Measurements from ENCODE around the gene IRAK1. TPM values are rescaled to one million over a fixed set of nuclear protein-coding genes. Genes with fewer than 3 reads are reported as not detected.

IRAK1 gene
- total RNA-seq (2014; rRNA removed; shearing (Covaris generic); ENCODE audit: low replicate concordance): 76.0 and 131 TPM in 2 replicates

GRCh38 chrX:154019633-154020528 lies at the start of gene IRAK1:
IRAK1 (minus strand) TSS chrX:154019902; CDS start chrX:154019812, 90 bp downstream.
- H3K9me3 ChIP-seq (ENCODE audit: low read length): no peaks in the 10 kb centered on the region
- H3K27ac ChIP-seq (ENCODE audit: low read length): peak within 1 kb of the TSS; percentile 74
- peak; percentile 82 for DNase-seq
- H2AFZ ChIP-seq (ENCODE audit: low read length): no peak within 1 kb of the TSS
- no peaks in the 10 kb centered on the region for H4K20me1 ChIP-seq (ENCODE audit: insufficient read depth, low read depth, low read length)
- H3K4me3 ChIP-seq (ENCODE audit: low read length): peak within 1 kb of the TSS; percentile 72
- no peaks in the 10 kb centered on the region for H3K36me3 ChIP-seq (ENCODE audit: insufficient read depth, low read length)
- H3K9me2 ChIP-seq (replicated peaks; ENCODE audit: insufficient read depth, low read length): no peaks in the 10 kb centered on the region
- H3K27me3 ChIP-seq (ENCODE audit: low read length): no peaks in the 10 kb centered on the region
- H3K9ac ChIP-seq (ENCODE audit: low read length): peak within 1 kb of the TSS; percentile 88
- H3K4me1 ChIP-seq (ENCODE audit: low read length): peaks cover 33% of the 10 kb centered on the region
- peak within 1 kb of the TSS; percentile 73 for H3K4me2 ChIP-seq (ENCODE audit: low read depth, low read length, poor library complexity, severe bottlenecking)
- H3K79me2 ChIP-seq (ENCODE audit: low read length): peaks cover 20% of the 10 kb centered on the region

- no peaks in the 10 kb centered on the region for H3K36me3 ChIP-seq (ENCODE audit: insufficient read depth, low read length)
- H3K4me2 ChIP-seq (ENCODE audit: low read depth, low read length, poor library complexity, severe bottlenecking): no peak overlapping the region
- peaks cover 87% of the 10 kb centered on the region for H3K79me2 ChIP-seq (ENCODE audit: low read length)
- H4K20me1 ChIP-seq (ENCODE audit: insufficient read depth, low read depth, low read length): no peaks in the 10 kb centered on the region
- no peak for DNase-seq
- H3K27me3 ChIP-seq (ENCODE audit: low read length): no peaks in the 10 kb centered on the region
- H3K4me1 ChIP-seq (ENCODE audit: low read length): no peaks in the 10 kb centered on the region
- no peak overlapping the region for H2AFZ ChIP-seq (ENCODE audit: low read length)
- H3K9me2 ChIP-seq (replicated peaks; ENCODE audit: insufficient read depth, low read length): no peaks in the 10 kb centered on the region
- H3K4me3 ChIP-seq (ENCODE audit: low read length): no peak overlapping the region
- no peak overlapping the region for H3K27ac ChIP-seq (ENCODE audit: low read length)
- H3K9ac ChIP-seq (ENCODE audit: low read length): no peak overlapping the region
- no peaks in the 10 kb centered on the region for H3K9me3 ChIP-seq (ENCODE audit: low read length)
Observed at GRCh38 chrX:154068560-154068959, 48.9 kb upstream of the IRAK1 start.

GRCh38 chrX:154064637-154065435 lies 45.1 kb upstream of the IRAK1 start:
- H3K9ac ChIP-seq (ENCODE audit: low read length): no peak overlapping the region
- no peak overlapping the region for H2AFZ ChIP-seq (ENCODE audit: low read length)
- H3K9me2 ChIP-seq (replicated peaks; ENCODE audit: insufficient read depth, low read length): no peaks in the 10 kb centered on the region
- H3K36me3 ChIP-seq (ENCODE audit: insufficient read depth, low read length): no peaks in the 10 kb centered on the region
- no peak overlapping the region for H3K4me3 ChIP-seq (ENCODE audit: low read length)
- no peak for DNase-seq
- no peaks in the 10 kb centered on the region for H3K27me3 ChIP-seq (ENCODE audit: low read length)
- H3K4me2 ChIP-seq (ENCODE audit: low read depth, low read length, poor library complexity, severe bottlenecking): no peak overlapping the region
- H4K20me1 ChIP-seq (ENCODE audit: insufficient read depth, low read depth, low read length): no peaks in the 10 kb centered on the region
- H3K79me2 ChIP-seq (ENCODE audit: low read length): peaks cover 78% of the 10 kb centered on the region
- no peaks in the 10 kb centered on the region for H3K9me3 ChIP-seq (ENCODE audit: low read length)
- H3K27ac ChIP-seq (ENCODE audit: low read length): no peak overlapping the region
- no peaks in the 10 kb centered on the region for H3K4me1 ChIP-seq (ENCODE audit: low read length)

GRCh38 chrX:154063234-154063633 lies 43.5 kb upstream of the IRAK1 start:
- Histone ChIP-seq H3K36me3 (ENCODE audit: insufficient read depth, low read length) (0 out of 2 replicates have a peak, but pooled peaks cover 3% of the 10 kb centered on the region), H3K4me2 (ENCODE audit: low read depth, low read length, poor library complexity, severe bottlenecking) (no peak overlapping the region), H3K27ac (ENCODE audit: low read length) (no peak overlapping the region), H3K4me1 (ENCODE audit: low read length) (no peaks in the 10 kb centered on the region), H4K20me1 (ENCODE audit: insufficient read depth, low read depth, low read length) (no peaks in the 10 kb centered on the region), H3K79me2 (ENCODE audit: low read length) (peaks cover 82% of the 10 kb centered on the region), H3K27me3 (ENCODE audit: low read length) (no peaks in the 10 kb centered on the region), H3K9me3 (ENCODE audit: low read length) (no peaks in the 10 kb centered on the region), H2AFZ (ENCODE audit: low read length) (no peak overlapping the region), H3K4me3 (ENCODE audit: low read length) (no peak overlapping the region), H3K9ac (ENCODE audit: low read length) (no peak overlapping the region), H3K9me2 (replicated peaks; ENCODE audit: insufficient read depth, low read length) (no peaks in the 10 kb centered on the region)
- no peak for DNase-seq

DNA sequence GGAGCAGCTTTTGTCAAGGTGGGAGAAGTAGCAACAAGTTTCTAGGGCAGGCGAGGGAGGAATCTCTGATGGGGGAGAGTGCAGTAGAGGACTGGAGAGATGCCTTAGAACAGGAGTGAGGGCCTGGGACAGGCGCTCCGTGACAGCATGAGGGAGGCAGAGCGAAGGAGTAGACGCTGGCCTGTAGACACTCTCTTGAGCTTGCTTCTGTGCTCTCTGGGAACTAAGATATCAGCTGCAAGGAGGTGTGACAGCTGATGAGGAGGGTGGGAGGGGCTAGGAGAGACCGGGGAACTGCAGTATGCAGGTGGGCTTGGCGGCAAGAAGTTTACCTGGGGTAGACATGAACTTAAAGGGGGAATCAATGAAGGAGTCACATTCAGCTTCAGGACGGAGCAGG lies 42.1 kb upstream of the IRAK1 start:
- H2AFZ ChIP-seq (ENCODE audit: low read length): no peak overlapping the region
- no peak overlapping the region for H3K9ac ChIP-seq (ENCODE audit: low read length)
- no peak for DNase-seq
- no peaks in the 10 kb centered on the region for H4K20me1 ChIP-seq (ENCODE audit: insufficient read depth, low read depth, low read length)
- H3K27me3 ChIP-seq (ENCODE audit: low read length): no peaks in the 10 kb centered on the region
- peaks cover 78% of the 10 kb centered on the region for H3K79me2 ChIP-seq (ENCODE audit: low read length)
- H3K27ac ChIP-seq (ENCODE audit: low read length): no peak overlapping the region
- H3K9me3 ChIP-seq (ENCODE audit: low read length): no peaks in the 10 kb centered on the region
- H3K36me3 ChIP-seq (ENCODE audit: insufficient read depth, low read length): 0 out of 2 replicates have a peak, but pooled peaks cover 3% of the 10 kb centered on the region
- no peaks in the 10 kb centered on the region for H3K9me2 ChIP-seq (replicated peaks; ENCODE audit: insufficient read depth, low read length)
- no peak overlapping the region for H3K4me3 ChIP-seq (ENCODE audit: low read length)
- no peak overlapping the region for H3K4me2 ChIP-seq (ENCODE audit: low read depth, low read length, poor library complexity, severe bottlenecking)
- no peaks in the 10 kb centered on the region for H3K4me1 ChIP-seq (ENCODE audit: low read length)

DNA sequence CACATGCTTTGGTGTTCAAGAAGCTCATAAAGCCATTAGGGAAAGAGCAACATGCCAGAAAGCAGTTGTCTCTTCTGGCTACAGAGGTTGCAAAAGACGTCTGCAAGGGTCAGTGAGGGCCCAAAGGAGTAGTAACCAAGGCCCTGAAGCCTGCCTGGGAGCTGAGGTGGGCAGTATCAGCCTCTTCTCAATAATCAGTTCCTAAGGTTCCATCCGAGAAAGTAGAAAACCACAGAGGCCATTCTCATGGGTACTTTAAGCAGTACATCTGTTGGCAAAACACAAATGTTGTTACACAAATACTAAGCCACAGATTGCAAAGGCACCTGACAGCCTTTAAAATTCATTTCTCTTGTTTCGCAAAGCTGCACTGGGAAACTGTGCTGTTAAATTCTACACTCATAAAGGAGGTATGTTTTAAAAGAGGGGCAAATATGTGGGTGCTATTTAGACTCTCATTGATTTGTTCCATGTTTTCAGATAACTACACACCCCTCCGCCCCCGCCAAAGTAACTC lies 40.1 kb upstream of the IRAK1 start:
- no peaks in the 10 kb centered on the region for H3K27me3 ChIP-seq (ENCODE audit: low read length)
- no peak for DNase-seq
- no peak overlapping the region for H2AFZ ChIP-seq (ENCODE audit: low read length)
- no peak overlapping the region for H3K4me2 ChIP-seq (ENCODE audit: low read depth, low read length, poor library complexity, severe bottlenecking)
- H3K27ac ChIP-seq (ENCODE audit: low read length): no peak overlapping the region
- H3K9ac ChIP-seq (ENCODE audit: low read length): no peak overlapping the region
- H3K4me3 ChIP-seq (ENCODE audit: low read length): no peak overlapping the region
- H3K9me2 ChIP-seq (replicated peaks; ENCODE audit: insufficient read depth, low read length): no peaks in the 10 kb centered on the region
- H3K79me2 ChIP-seq (ENCODE audit: low read length): peaks cover 73% of the 10 kb centered on the region
- H3K4me1 ChIP-seq (ENCODE audit: low read length): no peaks in the 10 kb centered on the region
- no peaks in the 10 kb centered on the region for H3K9me3 ChIP-seq (ENCODE audit: low read length)
- H4K20me1 ChIP-seq (ENCODE audit: insufficient read depth, low read depth, low read length): no peaks in the 10 kb centered on the region
- H3K36me3 ChIP-seq (ENCODE audit: insufficient read depth, low read length): 0 out of 2 replicates have a peak, but pooled peaks cover 3% of the 10 kb centered on the region

DNA sequence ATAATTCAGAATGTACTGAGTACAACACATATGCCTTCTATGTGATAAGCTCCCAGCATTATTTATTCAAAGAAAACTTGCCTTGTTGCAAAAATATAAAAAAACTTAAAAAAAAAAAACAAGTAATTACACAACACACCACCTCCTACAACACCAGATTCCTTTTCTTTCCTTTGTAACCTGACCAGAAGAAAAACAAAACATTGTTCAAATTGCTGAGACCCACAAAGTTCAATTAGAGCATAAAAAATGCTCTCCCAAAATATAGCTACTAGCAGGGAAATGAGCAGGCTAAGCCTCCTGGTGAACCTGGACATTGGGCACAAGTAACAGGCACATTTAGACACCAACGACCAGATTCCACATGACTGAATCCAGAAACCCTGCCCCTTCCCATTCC lies 39.5 kb upstream of the IRAK1 start:
- H3K9me2 ChIP-seq (replicated peaks; ENCODE audit: insufficient read depth, low read length): no peaks in the 10 kb centered on the region
- no peak overlapping the region for H2AFZ ChIP-seq (ENCODE audit: low read length)
- no peaks in the 10 kb centered on the region for H4K20me1 ChIP-seq (ENCODE audit: insufficient read depth, low read depth, low read length)
- H3K9me3 ChIP-seq (ENCODE audit: low read length): no peaks in the 10 kb centered on the region
- H3K27ac ChIP-seq (ENCODE audit: low read length): no peak overlapping the region
- no peak for DNase-seq
- H3K79me2 ChIP-seq (ENCODE audit: low read length): peaks cover 67% of the 10 kb centered on the region
- no peak overlapping the region for H3K4me2 ChIP-seq (ENCODE audit: low read depth, low read length, poor library complexity, severe bottlenecking)
- no peaks in the 10 kb centered on the region for H3K4me1 ChIP-seq (ENCODE audit: low read length)
- no peak overlapping the region for H3K9ac ChIP-seq (ENCODE audit: low read length)
- H3K27me3 ChIP-seq (ENCODE audit: low read length): no peaks in the 10 kb centered on the region
- 0 out of 2 replicates have a peak, but pooled peaks cover 3% of the 10 kb centered on the region for H3K36me3 ChIP-seq (ENCODE audit: insufficient read depth, low read length)
- H3K4me3 ChIP-seq (ENCODE audit: low read length): no peak overlapping the region

All from Karpas-422 (cell line).